ENCODE data around the gene ZMIZ2. TPM values are rescaled to one million over a fixed set of nuclear protein-coding genes. Genes with fewer than 3 reads are reported as not detected.

The ZMIZ2 gene
- total and polyA plus RNA-seq, 9 of the 15 experiments (the other 6 are each of a cell fraction or from before 2014, with no cell fraction given) = 0.13 to 40.3 (median 4.9) TPM

DNA sequence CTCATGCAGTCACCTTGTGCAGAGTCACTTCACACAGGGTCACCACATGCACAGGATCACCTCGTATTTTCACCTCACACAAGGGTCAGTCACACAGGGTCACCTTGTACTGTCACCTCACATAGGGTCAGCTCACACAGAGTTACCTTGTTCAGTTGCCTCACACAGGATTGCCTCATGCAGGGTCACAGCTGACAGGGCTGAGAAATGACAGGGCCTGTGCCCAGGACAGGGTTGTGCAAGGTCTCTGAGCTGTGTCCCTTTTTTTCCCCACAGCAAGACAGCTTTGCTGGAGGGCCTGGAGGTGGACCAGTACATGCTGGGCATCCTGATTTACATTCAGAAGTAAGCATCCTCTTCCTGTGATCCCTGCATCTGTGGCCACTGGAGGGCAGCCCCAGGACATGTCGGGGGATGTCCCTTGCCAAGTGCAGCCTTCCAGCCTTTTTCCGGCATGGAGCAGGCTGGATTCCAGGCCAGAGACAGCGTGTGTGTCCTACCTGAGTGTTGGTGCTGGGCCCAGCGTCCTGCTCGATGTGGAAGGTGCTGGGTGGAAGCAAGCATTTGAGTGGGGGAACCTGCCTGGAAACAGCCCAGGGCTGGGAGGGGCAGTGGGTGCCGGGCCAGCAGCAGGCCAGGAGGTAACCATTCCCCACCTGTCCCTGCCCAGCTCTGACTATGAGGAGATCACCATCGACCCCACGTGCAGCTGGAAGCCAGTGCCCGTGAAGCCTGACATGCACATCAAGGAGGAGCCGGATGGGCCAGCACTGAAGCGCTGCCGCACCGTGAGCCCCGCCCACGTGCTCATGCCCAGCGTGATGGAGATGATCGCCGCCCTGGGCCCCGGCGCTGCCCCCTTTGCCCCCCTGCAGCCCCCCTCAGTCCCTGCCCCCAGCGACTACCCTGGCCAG lies 16.3 kb downstream of the ZMIZ2 start (continued):
- TF ChIP-seq, protein P1, sequence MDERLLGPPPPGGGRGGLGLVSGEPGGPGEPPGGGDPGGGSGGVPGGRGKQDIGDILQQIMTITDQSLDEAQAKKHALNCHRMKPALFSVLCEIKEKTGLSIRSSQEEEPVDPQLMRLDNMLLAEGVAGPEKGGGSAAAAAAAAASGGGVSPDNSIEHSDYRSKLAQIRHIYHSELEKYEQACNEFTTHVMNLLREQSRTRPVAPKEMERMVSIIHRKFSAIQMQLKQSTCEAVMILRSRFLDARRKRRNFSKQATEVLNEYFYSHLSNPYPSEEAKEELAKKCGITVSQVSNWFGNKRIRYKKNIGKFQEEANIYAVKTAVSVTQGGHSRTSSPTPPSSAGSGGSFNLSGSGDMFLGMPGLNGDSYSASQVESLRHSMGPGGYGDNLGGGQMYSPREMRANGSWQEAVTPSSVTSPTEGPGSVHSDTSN (CRISPR knock-in tag; IDR thresholded peaks at IDR 0.05; ENCODE audit: low read depth) = no peak
- TF ChIP-seq, protein P1 (tag; conservative IDR thresholded peaks at IDR 0.05; ENCODE audit: low read depth) = no peak
- no peak for TF ChIP-seq KDM1A (IDR thresholded peaks at IDR 0.05)
- TF ChIP-seq ZNF347 (CRISPR knock-in tag; IDR thresholded peaks at IDR 0.05; ENCODE audit: low read depth) = no peak

DNA sequence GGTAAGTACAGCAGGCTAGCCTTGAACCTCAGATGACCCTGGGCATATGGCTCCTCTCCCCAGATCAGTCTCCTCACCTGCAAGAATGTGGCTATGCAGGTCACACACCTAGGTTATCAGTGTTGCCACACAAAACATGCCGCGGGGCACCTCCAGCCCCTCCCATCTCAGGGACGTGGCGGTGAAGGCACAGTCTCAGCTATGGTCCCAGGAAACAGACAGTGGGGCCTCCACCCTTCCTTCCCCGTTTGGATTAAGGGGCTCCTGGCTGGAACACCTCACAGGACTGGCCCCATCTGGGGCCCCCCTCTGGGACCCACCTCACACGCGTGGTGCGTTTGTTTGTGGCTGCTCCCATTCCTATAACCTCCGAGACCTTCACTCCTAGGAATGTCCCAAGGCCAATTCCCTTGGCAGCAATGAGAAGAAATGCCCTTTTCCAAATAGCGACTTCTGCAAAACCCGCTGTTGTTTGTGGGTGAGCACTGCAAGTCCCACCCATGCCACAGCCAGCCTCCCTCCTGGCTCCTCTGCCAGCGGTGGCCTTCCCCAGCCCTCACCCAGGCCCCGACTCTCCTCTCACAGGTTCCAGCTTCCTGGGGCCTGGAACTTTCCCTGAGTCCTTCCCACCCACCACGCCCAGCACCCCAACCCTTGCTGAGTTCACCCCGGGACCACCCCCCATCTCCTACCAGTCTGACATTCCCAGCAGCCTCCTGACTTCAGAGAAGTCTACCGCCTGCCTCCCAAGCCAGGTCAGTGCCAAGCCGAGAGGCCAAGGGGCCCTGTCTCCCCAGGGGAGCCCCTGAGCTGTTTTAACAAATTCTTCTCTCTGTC lies 17.1 kb downstream of the ZMIZ2 start:
- POLR2A ChIA-PET = interaction anchor here (0.6 to 1.0 kb wide), 3 partner anchors 17 to 59 kb away, joined by 3 to 6 read pairs (median 3); no protein-coding TSS in a partner anchor
- peaks cover 5% of the 10 kb centered on the region for H3K9me1 ChIP-seq (ENCODE audit: control insufficient read depth, insufficient read depth, low read length)
- H3K4me1 ChIP-seq (replicated peaks in 1 of 2; ENCODE audit: control insufficient read depth in 2 of 2, insufficient read depth in 2 of 2, low read length in 2 of 2) = peaks cover 30 to 56% of the 10 kb centered on the region in 2 experiments
- no peak for FAIRE-seq
- no peak overlapping the region for H3K9ac ChIP-seq (ENCODE audit: insufficient read depth in 1 of 2, low read depth in 2 of 2, low read length in 2 of 2)
- BruUV-seq (replicated peaks) = no TSS peak
- H3K4me3 ChIP-seq = no peak overlapping the region
- ATAC-seq = no peak
- no peak overlapping the region for H3K4me2 ChIP-seq (ENCODE audit: insufficient read depth, low read length)
- WGBS (ENCODE audit: insufficient coverage, low coverage, missing lambda C conversion rate) = 84% methylated on average over 16 of the region's 17 CpGs
- intact Hi-C loops (cut with micrococcal nuclease) (no loop called here), in situ Hi-C loops (cut with MboI) (no loop called here)
- H3K27me3 ChIP-seq (ENCODE audit: control insufficient read depth in 2 of 2, insufficient read depth in 2 of 2, low read length in 2 of 2) = no peaks in the 10 kb centered on the region
- H4K20me1 ChIP-seq (replicated peaks; ENCODE audit: control insufficient read depth, insufficient read depth, low read length) = no peaks in the 10 kb centered on the region
- CTCF ChIA-PET (ENCODE audit: low intra/inter-chr PET ratio) = no interaction called here
- H2AFZ ChIP-seq (ENCODE audit: low read depth, low read length) = no peak overlapping the region
- H3K79me2 ChIP-seq (ENCODE audit: control insufficient read depth, insufficient read depth, low read length) = peaks cover 9% of the 10 kb centered on the region; the same call in 2 of the 3 replicates
- no peak for DNase-seq (ENCODE audit: extremely low read depth in 1 of 4, low spot score in 3 of 4)
- no peak overlapping the region for H3K27ac ChIP-seq (ENCODE audit: extremely low read depth, low read depth, low read length)
- H3K36me3 ChIP-seq (ENCODE audit: control insufficient read depth, insufficient read depth, low read length) = peaks cover 66% of the 10 kb centered on the region; the same call in 2 of the 3 replicates
- H3K9me3 ChIP-seq (replicated peaks; ENCODE audit: control insufficient read depth, insufficient read depth, low read depth, low read length) = no peaks in the 10 kb centered on the region
- TF ChIP-seq NFYB (IDR thresholded peaks at IDR 0.05; ENCODE audit: extremely low read depth, insufficient read length) = no peak
- TF ChIP-seq NR2C1 (IDR thresholded peaks at IDR 0.05) = no peak
- TF ChIP-seq NR2C1 (tag; IDR thresholded peaks at IDR 0.05) = no peak
- TF ChIP-seq POLR2AphosphoS2 (IDR thresholded peaks at IDR 0.05; ENCODE audit: low read length) = no peak
- TF ChIP-seq ZBTB26 (CRISPR knock-in tag; IDR thresholded peaks at IDR 0.05) = no peak
- TF ChIP-seq BRF1 (IDR thresholded peaks at IDR 0.05; ENCODE audit: borderline replicate concordance, extremely low read depth, insufficient read length) = no peak
- no peak for TF ChIP-seq DIDO1 (tag; IDR thresholded peaks at IDR 0.05; ENCODE audit: low read depth)
- no peak for TF ChIP-seq FOXJ3 (CRISPR knock-in tag; IDR thresholded peaks at IDR 0.05)
- TF ChIP-seq BRD9 (IDR thresholded peaks at IDR 0.05; ENCODE audit: low read depth, partially characterized antibody) = no peak
- TF ChIP-seq PPARD (CRISPR knock-in tag; IDR thresholded peaks at IDR 0.05) = no peak
- TF ChIP-seq ZNF165 (CRISPR knock-in tag; IDR thresholded peaks at IDR 0.05; ENCODE audit: borderline replicate concordance) = no peak
